ENCODE results near the gene ZNF586.
"Not testable (repeated sequence)": the region's sequence is repeated elsewhere in the genome, so short reads cannot be mapped to it uniquely, and the experiment has no call there.

ZNF586 gene

DNA sequence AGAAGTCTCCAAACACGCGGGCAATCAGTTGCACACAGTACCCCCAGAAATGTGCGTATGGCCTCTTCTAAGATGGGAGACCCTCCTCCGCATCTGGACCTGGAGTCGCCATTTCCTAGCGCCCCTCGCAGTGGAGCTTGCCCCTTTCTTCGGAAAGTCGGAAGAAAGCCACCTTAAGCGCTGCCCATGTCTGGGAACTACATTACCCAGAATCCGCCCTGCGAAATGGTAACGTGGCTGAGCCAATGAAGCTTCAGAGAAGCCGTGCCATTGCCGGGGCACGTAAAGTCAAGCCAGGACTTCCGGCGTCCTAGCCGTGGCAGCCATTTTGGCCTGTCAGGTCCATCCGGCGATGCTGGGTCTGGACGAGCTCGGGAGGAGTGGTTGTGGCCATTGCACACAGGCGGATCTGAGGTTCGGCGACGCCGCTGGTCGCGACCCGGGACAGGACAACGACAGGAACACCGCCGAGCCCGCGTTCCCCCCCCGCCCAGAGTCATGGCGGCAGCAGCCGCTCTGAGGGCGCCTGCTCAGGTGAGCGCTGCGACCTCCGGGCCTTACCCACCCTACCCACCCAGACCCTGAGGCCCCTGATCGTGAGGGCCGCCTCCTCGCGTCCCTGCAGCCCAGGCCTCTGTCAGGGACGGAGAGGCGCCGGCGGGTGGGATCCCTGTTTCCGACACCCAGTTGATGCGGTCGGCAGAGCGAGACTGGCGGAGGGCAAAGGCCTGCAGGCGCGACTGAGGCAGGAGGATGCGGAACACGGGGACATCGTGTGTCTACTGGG lies at the start of gene ZNF586:
Gene ZNF586, plus strand, starts transcription at position 332 of the 787 bp plus-strand sequence. Its CDS starts 167 bp downstream, at position 499.
- DNase-seq (ENCODE audit: low read depth) = peak; percentile 80

DNA sequence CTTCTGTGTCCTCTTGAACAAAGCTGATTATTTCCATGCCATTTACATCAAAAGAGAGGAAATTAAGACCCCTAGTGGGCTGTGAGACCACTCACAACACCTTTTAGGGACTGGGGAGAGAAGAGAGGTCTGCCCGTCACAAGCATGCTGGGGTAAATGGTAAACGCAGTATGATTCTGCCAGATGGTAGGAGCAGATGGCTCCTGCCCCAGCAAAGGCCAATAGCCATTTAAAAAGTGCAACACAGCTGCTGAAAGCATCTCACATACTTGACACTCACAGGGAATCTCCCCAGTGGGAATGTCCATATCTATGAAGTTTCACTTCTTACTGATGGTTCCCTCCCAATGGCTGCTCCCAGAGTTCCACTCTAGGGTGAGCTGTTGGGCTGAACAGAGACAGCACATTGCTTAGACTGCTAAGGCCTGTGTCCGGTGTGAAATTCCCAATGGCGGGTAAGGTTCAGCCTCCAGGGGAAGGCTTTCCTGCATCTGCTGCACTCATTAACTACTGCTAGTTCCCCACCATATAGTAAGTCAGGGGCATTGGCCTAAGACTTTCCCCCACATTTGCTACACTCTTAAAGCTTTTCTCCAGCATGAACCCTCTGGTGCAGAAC lies 49.5 kb upstream of the ZNF586 start:
- no peak for DNase-seq (ENCODE audit: low read depth)

DNA sequence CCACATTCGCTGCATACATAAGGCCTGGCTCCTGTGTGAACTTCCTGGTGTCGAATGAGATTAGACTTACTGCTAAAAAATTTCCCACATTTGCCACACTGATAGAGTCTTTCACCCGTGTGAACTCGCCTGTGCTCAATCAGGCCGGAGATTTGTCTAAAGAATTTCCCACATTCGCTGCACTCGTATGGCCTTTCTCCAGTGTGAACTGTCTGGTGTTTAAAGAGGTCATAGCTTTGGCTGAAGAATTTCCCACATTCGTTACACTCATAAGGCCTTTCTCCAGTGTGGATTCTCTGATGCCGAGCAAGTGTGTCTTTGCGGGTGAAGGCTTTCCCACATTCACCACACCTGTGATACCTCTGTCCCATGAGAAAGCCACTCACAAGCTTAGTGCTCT lies 48.6 kb upstream of the ZNF586 start:
- no peak for DNase-seq (ENCODE audit: low read depth)

DNA sequence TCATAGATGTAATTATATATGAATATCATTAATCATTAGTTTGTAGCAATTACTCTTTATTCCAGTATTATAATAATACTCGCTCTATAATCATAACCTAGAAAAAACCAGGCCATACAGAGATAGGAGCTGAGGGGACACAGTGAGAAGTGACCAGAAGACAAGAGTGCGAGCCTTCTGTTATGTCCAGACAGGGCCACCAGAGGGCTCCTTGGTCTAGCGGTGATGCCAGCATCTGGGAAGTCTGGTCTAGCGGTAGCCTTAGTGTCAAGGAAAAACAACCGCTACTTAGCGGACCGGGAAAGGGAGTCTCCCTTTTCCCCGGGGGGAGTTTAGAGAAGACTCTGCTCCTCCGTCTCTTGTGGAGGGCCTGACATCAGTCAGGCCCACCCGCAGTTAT lies 31.2 kb upstream of the ZNF586 start:
- peak; percentile 22 for DNase-seq (ENCODE audit: low read depth)

DNA sequence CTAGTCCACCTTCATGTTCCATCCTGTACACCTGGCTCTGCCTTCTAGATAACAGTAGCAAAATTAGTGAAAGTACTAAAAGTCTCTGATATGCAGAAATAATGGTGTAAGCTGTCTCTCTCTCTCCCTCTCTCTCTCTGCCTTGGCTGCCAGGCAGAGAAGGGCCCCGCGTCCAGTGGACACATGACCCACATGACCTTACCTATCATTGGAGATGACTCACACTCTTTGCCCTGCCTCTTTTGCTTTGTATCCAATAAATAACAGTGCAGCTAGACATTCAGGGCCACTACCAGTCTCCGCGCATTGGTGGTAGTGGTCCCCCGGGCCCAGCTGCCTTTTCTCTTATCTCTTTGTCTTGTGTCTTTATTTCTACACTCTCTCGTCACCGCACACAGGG lies 30.7 kb upstream of the ZNF586 start:
- not testable (repeated sequence) for DNase-seq (ENCODE audit: low read depth)

DNA sequence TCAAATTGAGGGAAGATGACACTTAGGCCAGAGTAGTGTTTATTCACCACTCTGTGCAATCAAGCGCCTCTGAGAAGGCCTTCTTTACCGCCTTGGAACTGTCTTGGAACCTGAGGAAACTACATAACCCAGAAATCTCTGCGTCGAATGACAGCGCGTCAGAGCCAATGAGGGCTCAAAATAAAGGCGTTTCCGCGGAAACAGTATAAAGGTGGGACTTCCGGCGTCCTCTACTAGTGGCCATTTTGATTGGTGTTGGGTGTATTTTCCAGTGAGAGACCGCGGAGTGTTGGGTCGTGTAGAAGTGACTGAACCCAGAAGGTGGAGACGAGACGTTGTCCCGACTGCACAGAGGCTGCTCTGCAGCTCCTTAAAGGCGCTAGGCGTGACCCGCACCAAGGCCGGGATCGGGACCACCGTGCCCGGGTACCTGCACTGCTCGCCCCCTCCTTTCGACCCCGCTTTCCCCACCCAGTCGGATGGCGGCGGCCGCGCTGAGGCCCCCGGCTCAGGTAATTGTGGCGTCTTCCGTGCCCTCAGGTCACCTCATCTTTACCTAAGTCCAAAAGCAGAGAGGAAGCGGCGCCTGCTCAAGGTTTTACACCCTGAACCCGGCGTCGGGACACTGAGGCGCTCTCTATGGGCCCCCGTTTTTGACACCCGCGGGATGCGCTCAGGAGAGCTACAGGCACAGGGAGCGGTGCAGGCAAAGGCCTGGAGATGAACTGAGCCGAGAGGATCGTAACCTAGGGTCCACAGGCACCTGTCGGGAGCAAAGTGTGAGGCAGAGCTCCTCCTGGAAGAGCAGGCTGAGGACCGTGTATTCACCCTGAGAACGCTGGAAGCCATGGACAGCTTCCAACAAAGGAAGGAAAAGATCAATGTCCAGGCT lies 22.6 kb upstream of the ZNF586 start, which contains the start of gene ZNF776:
Gene ZNF776, plus strand, starts transcription at position 236 of the 892 bp plus-strand sequence. Its CDS starts 244 bp downstream, at position 480.
- DNase-seq (ENCODE audit: low read depth) = peak; percentile 75

DNA sequence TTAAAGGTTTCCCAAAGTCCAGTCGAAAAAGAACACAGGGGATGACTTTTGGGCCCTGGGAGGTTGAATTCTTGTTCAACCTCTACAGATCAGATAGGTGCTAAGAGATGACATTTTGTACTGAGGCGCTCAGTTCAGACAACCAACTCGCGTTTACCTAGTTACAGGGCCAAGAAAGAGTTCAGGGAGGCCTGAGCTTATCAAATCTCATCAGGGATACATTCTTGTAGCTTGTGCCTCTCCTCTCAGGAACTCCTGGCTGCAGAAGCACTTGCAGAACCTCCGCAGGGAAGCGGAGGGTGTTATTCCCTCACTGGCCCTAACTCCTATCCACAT lies 22.0 kb upstream of the ZNF586 start:
- no peak for DNase-seq (ENCODE audit: low read depth)

DNA sequence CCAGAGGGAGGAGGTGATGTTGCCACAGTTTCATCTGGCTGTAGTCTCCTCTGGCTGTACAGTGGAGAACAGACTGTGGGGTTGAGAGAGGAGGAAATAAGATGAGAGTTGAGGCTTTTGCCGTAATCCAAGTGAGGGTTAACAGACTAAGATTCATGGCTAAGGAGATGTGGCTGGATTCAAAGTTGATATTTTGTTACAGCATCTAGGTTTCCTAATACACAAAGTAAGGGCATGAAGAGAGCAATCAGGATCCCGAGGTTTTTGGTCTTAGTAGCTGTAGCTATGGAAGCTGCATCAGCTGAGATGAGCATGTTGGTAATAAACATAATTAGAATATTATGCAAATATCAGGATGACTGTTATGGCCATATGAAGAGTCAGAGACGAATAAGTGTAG lies 21.4 kb upstream of the ZNF586 start:
- DNase-seq (ENCODE audit: low read depth) = no peak

DNA sequence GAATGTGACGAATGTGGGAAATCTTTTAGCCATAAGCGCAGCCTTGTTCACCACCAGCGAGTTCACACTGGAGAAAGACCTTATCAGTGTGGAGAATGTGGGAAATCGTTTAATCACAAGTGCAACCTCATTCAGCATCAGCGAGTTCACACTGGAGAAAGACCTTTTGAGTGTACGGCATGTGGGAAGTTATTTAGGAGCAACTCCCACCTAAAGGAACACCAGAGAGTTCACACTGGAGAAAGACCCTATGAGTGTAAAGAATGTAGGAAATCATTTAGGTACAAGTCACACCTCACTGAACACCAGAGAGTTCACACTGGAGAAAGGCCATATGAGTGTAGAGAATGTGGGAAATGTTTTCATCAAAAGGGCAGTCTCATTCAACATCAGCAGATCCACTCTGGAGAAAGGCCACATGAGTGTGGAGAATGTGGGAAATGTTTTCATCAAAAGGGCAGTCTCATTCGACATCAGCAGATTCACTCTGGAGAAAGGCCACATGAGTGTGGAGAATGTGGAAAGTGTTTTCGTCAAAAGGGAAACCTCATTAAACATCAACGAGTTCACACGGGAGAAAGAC lies 15.3 kb upstream of the ZNF586 start:
- DNase-seq (ENCODE audit: low read depth) = no peak

DNA sequence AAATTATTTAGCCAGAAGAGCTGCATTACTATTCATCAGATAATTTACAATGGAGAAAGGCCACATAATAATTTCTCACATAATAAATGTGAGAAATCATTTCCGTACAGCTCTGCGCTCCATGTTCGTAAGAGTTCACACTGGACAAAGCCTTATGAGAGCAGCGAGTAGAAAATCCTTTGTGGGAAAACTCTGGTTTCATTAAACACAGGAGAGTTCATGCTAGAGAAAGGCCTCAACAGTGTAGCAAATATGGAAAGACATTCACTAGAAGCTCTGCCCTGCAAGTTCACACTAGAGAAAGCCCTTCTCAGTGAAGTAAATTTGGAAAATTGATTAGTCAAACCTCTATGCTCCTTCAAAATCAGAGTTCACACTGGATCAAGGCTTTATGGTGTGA lies 14.4 kb upstream of the ZNF586 start:
- DNase-seq (ENCODE audit: low read depth) = no peak

DNA sequence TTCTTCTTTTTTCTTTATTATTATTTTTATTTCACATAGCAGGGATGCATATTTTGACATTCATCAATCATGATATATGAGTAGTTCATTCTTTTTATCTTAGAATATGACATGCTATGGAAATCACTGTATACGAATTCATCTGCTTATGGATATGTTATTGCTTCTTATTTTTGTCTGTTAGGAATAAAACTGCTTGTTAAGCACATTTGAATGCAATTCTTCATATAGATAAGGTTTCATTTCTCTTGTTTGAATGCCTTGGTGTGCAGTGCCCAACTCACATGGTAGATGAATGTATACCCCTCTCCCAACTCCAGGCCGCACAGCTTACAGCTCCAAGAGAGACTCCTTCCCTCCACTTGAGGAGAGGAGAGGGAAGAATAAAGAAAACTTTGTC lies 11.5 kb upstream of the ZNF586 start:
- no peak for DNase-seq (ENCODE audit: low read depth)

DNA sequence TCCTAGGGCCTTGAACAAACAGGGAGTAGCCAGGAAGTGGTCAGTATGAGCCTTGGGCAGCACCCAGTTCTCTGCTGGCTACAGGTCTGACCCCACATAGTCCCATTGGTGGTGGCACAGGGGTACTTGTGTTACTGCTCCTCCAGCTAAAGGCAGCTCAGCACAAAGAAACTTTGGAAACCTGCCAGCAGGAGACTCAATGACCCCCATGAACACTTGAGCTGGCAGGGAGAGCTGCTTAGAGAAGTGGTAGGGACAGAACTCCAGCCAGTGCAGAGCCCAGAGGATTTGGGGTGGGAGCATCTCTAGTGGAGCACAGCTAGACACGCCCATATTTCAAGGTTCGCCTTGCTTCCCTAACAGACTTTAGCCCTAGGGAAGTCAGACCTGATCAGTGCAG lies 10.4 kb upstream of the ZNF586 start:
- no peak for DNase-seq (ENCODE audit: low read depth)

DNA sequence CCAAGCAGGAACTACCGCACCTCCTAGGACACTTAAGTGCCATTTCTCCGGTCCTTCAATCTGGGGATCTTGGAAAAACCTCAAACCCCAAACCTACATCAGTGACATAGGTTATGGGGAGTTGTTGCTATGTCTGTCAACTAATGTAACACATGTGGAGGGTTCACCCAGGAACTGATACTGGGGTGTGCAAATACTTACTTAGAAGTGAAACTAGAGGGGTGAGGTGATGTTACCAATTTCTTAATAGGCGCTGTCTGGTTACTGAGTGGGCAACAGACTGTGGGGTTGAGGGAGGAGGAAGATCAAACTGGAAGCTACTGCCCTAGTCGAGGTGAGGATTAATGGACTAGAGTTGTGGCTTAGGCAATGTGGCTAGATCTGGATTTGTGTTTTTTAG lies 1.9 kb downstream of the ZNF586 start:
- no peak for DNase-seq (ENCODE audit: low read depth)

DNA sequence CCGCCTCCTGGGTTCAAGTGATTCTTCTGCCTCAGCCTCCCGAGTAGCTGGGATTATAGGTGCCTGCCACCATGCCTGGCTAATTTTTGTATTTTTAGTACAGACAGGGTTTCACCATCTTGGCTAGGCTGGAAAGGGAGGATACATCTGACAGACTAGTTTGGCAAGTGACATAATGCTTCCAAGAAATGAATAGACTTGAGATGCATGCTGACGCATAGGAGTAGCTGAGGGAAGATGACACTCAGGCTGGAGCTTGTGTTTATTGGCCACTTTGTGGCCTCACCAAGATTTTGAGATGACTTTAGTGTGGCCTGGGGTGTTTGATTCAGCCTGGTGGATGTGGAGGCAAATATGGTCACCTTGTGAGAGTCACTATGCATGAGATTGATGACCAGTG lies 4.0 kb downstream of the ZNF586 start:
- no peak for DNase-seq (ENCODE audit: low read depth)

DNA sequence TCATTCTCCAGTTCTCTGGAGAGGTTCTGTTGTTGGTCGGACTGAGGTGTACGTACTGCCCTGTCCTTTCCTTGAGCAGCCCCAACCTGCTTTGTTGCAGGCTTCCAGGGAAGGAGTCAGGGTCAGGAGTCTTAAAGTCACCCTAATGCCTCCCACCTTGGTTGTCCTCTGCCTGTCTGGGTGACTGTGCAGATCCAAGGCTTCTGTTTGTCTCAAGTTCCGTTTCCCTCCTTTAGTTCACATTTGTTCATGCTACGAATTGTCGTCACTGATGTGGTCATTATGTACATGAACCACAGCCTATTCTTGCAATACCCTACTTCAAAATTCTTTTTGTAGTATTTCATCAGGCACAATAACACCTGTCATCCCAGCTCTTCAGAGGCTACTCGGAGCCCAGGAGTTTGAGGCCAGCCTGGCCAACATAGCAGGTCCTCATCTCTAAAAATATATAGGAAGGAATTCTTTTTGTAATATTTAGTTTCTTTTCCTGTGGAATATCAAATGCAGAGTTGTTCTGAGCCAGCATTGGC lies 7.4 kb downstream of the ZNF586 start:
- no peak for DNase-seq (ENCODE audit: low read depth)

DNA sequence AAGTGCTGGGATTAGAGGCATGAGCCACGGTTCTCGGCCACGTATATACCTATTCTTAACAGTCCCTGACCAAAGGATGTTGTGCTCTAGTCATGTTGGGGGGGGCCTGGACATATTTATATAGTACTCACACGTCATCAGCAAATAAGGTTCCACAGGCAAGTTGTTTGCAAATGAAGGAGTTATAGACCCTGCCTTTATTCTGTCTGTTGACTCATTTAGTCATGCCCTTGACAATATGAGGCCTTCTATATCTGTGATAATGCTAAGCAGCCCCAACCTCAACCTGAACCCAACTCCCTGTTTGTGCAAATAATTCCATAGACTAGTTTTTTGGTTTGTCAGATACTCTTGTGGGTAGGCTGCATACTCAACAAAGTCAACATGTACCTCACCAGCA lies 8.9 kb downstream of the ZNF586 start:
- DNase-seq (ENCODE audit: low read depth) = no peak

DNA sequence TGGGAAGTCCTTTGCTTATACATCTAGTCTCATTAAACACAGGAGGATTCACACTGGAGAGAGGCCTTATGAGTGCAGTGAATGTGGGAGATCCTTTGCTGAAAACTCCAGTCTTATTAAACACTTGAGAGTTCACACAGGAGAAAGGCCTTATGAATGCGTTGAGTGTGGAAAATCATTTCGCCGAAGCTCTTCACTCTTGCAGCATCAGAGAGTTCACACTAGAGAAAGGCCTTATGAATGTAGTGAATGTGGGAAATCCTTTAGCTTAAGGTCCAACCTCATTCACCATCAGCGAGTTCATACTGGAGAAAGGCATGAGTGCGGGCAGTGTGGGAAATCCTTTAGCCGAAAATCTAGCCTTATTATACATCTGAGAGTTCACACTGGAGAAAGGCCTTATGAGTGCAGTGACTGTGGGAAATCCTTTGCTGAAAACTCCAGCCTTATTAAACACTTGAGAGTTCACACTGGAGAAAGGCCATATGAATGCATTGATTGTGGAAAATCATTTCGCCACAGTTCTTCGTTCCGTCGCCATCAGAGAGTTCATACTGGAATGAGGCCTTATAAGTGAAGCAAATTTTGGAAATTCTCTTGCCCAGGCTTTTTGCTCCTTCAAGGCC lies 9.9 kb downstream of the ZNF586 start:
- DNase-seq (ENCODE audit: low read depth) = no peak

DNA sequence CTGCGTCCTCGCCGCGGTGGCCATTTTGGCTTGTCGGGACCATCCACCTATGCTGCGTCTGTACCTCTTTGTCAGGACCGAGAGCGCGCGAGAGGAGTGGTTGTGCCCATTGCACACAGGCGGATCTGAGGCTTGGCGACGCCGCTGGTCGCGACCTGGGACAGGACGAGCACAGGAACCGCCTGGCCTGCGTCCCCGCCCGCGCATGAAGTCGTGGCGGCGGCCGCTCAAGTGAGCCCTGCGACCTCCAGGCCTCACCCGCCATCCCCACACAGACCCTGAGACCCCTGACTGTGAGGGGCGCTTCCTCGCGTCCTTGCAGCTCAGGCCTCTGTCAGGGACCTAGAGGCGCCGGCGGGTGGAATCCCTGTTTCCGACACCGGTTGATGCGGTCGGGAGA lies 16.8 kb downstream of the ZNF586 start:
- no peak for DNase-seq (ENCODE audit: low read depth)

DNA sequence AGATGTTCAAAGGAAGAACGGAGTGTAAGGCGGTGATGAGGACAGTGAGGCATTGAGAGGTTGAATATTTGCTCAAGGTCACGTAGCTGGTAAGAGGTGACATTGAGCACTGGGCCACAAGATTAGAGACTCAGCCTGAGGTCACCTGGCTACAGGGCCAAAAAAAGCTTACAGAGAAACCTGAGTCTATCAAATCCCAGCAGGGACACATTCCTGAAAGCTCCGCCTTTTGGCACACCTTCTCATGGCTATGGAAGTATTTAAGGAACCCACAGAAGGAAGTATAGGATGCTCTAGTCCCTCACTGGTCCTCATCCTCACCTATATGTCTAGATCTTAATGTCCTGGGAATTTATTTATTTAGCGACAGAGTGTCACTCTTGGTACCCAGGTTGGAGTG lies 17.4 kb downstream of the ZNF586 start:
- DNase-seq (ENCODE audit: low read depth) = no peak

DNA sequence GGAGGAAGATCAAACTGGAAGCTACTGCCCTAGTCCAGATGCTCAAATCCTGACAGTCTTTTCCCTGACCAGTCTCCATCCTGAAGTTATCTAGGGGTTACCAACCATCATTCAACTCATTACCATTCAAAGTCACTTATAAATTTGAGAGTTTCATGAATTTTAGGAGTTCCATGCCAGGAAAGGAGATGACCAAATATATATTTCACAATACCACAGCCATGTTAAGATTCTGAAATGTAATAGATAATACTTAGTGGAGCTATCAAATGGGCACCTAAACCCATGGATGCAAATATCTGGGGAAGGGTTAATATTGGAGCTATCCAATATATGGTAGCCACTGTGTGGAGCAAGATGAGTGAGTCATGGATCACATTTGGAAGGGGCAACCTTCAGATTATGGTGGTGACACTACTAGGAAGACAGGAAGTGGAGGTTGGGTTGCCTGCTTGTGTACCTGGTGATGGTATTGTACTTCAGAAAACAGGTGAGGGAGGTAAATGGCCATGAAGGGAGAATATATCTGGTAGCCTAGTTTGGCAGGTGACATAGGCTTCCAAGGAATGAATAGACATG lies 18.7 kb downstream of the ZNF586 start:
- DNase-seq (ENCODE audit: low read depth) = no peak

DNA sequence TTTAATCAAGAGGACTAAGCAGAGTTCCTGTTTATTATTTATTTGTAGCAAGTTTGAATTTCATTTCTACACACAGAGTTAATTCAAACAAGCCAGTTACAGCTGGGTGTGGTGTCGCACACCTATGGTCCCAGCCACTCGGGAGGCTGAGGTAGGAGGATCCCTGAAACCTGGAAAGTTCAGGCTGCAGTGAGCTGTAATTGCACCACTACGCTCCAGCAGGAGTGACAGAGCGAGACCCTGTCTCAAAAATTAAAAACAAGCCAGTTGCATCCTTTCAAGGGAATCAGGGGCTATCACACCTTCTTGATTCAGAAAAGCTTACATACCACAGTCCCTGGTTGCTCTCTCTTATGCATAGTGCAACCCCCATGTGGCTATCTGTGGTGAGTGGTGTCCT lies 19.8 kb downstream of the ZNF586 start:
- DNase-seq (ENCODE audit: low read depth) = no peak

All from fibroblast of the conjunctiva (primary cell).